GM12878 (cell line): ENCODE data around the gene ZNF726. TPM values are rescaled to one million over a fixed set of nuclear protein-coding genes. Genes with fewer than 3 reads are reported as not detected.
"Not testable (repeated sequence)": the region's sequence is repeated elsewhere in the genome, so short reads cannot be mapped to it uniquely, and the experiment has no call there.

Source experiments
- ATAC-seq: fragments of 200-7000 bp; cut with Tn5 transposase; 3 replicates; pipeline ENCODE4 v1.9.1; 2020; ENCODE audit warnings: mild to moderate bottlenecking, moderate library complexity
- BruUV-seq: library from RNA; stranded (reverse); fragments of 400-500 nt; replicated peaks from 2 replicates; lab custom pipeline; 2021; lab: Mats Ljungman, UMichigan
- CTCF ChIA-PET: fragments of 300-600 bp; sonication (Branson Sonifier 250); formaldehyde crosslinking; extraction: SDS; loops from one replicate; lab custom pipeline; 2021; ENCODE audit warnings: inconsistent platforms; lab: Yijun Ruan, JAX
- POLR2A ChIA-PET: fragments of 350-600 bp; formaldehyde crosslinking; extraction: SDS; loops from one replicate; lab custom pipeline; 2021; ENCODE audit warnings: inconsistent platforms; lab: Charles Lee
- RAD21 ChIA-PET: fragments of 300-600 bp; sonication (Branson Sonifier 250); formaldehyde crosslinking; loops from one replicate; lab custom pipeline; 2023; ENCODE audit warnings: antibody characterized with exemption; ENCODE audit not compliant: unreplicated experiment; lab: Charles Lee
- SMC1A ChIA-PET: fragments of 300-600 bp; sonication (Branson Sonifier 250); formaldehyde crosslinking; loops from one replicate; lab custom pipeline; 2023; ENCODE audit not compliant: unreplicated experiment, uncharacterized antibody; lab: Charles Lee
- DNase-seq: peaks from one replicate; pipeline ENCODE4 v3.0.0-alpha.2; 2011; ENCODE audit warnings: low read depth, low spot score
- FAIRE-seq: peaks from 3 replicates; lab custom pipeline; 2011; peaks lifted over from hg19 to GRCh38; lab: Jason Lieb, UNC
- H2AFZ ChIP-seq: 2 replicates; pipeline ENCODE4 v1.6.0; 2011; ENCODE audit warnings: low read depth, low read length, control low read depth; ENCODE audit not compliant: control insufficient read depth
- H3K27ac ChIP-seq: 2 replicates; pipeline ENCODE4 v1.5.1; 2011; ENCODE audit warnings: control low read depth; ENCODE audit not compliant: control insufficient read depth, insufficient read depth
- H3K27me3 ChIP-seq, 2 experiments: replicated peaks in 1 of 2; 2 replicates each; pipeline versions ENCODE4 v1.6.0 to v1.6.1; 2011; ENCODE audit warnings: low read length in 1 of 2; ENCODE audit not compliant: control insufficient read depth in 2 of 2, insufficient read depth in 2 of 2
- H3K36me3 ChIP-seq, 2 experiments: 2 replicates each; pipeline ENCODE4 v1.5.1; 2011; ENCODE audit warnings: low read length in 1 of 2; ENCODE audit not compliant: control insufficient read depth in 2 of 2, insufficient read depth in 2 of 2
- H3K4me1 ChIP-seq: 2 replicates; pipeline ENCODE4 v1.6.1; 2011; ENCODE audit warnings: mild to moderate bottlenecking, low read length, moderate library complexity, mixed read lengths; ENCODE audit not compliant: control insufficient read depth, insufficient read depth
- H3K4me2 ChIP-seq: 2 replicates; pipeline ENCODE4 v1.6.0; 2011; ENCODE audit warnings: control low read depth; ENCODE audit not compliant: control insufficient read depth, insufficient read depth
- H3K4me3 ChIP-seq: fragments of 200-600 bp; sonication (generic); 2 replicates; pipeline ENCODE4 v1.5.1; 2016
- H3K79me2 ChIP-seq: 2 replicates; pipeline ENCODE4 v1.6.0; 2011; ENCODE audit warnings: low read length; ENCODE audit not compliant: control insufficient read depth, insufficient read depth
- H3K9ac ChIP-seq: 2 replicates; pipeline ENCODE4 v1.8.0; 2011; ENCODE audit warnings: low read length, control low read depth, mixed read lengths; ENCODE audit not compliant: control insufficient read depth, insufficient read depth
- H3K9me3 ChIP-seq: replicated peaks from 3 replicates; pipeline ENCODE4 v1.5.1; 2011; ENCODE audit warnings: mild to moderate bottlenecking, low read length; ENCODE audit not compliant: control insufficient read depth, insufficient read depth
- H4K20me1 ChIP-seq: 2 replicates; pipeline ENCODE4 v1.6.0; 2011; ENCODE audit not compliant: control insufficient read depth, insufficient read depth
- LARP7 ChIP-seq: fragments of 450-650 bp; IDR thresholded peaks from 2 replicates; pipeline ENCODE4 v1.6.1; 2017; ENCODE audit warnings: mild to moderate bottlenecking
- MLLT1 ChIP-seq: fragments of 450-650 bp; IDR thresholded peaks from 2 replicates; pipeline ENCODE4 v1.6.1; 2016; ENCODE audit warnings: mild to moderate bottlenecking
- NKRF ChIP-seq: fragments of 450-650 bp; conservative IDR thresholded peaks from 2 replicates; pipeline ENCODE4 v1.6.1; 2017; ENCODE audit warnings: mild to moderate bottlenecking, moderate library complexity
- PML ChIP-seq: IDR thresholded peaks from 2 replicates; pipeline ENCODE4 v1.6.1; 2012; ENCODE audit warnings: low read length, inconsistent platforms
- YY1 ChIP-seq: IDR thresholded peaks from 2 replicates; pipeline ENCODE4 v1.6.1; 2011; ENCODE audit warnings: low read depth, mild to moderate bottlenecking, low read length
- ZBTB33 ChIP-seq: fragments of 450-650 bp; IDR thresholded peaks from 2 replicates; pipeline ENCODE4 v1.6.1; 2017; ENCODE audit warnings: mild to moderate bottlenecking
- ZNF384 ChIP-seq: IDR thresholded peaks from 2 replicates; pipeline ENCODE4 v1.6.1; 2012; ENCODE audit warnings: low read depth, mild to moderate bottlenecking, low read length, improper control_type of control experiment, borderline replicate concordance
- WGBS: methylation state at CpG from one replicate; pipeline ENCODE4 v1.1.6; 2016; ENCODE audit warnings: low lambda C conversion rate; ENCODE audit not compliant: insufficient replicate concordance, insufficient coverage; ENCODE audit errors: missing lambda C conversion rate; 5-methylcytosine and 5-hydroxymethylcytosine counted together
- in situ Hi-C: fragments of 300-500 bp; cut with MboI; formaldehyde crosslinking; loops from 9 replicates; pipeline ENCODE4 v1.14.3; 2018; ENCODE audit warnings: mixed read lengths
- intact Hi-C: fragments of 100-400 bp; cut with micrococcal nuclease; formaldehyde crosslinking; loops from one replicate; pipeline ENCODE4 v1.14.2; 2022; ENCODE audit not compliant: unreplicated experiment
- polyA plus RNA-seq, 11 experiments: library from polyadenylated mRNA; depleted of rRNA in 4 of 11; unstranded in 6 of 11; stranded (reverse) in 5 of 11; fragments of >200 nt; fragmentation: Nextera tagmentation in 4 of 11; fragmentation: Illumina TruSeq in 1 of 11; extraction: Ambion mirVana in 4 of 11; extraction: Trizol in 1 of 11; gene quantifications; 1 replicate in 1 of 11; 2 replicates in 10 of 11; pipeline versions ENCODE4 v1.2.1 to v1.2.3, GENCODE V29; 2011 to 2016; ENCODE audit warnings: inconsistent platforms in 2 of 11, missing spikeins in 2 of 11, low read depth in 1 of 11
- total RNA-seq, 4 experiments: library from RNA; depleted of rRNA in 3 of 4; stranded (reverse); fragments of >200 nt in 3 of 4; fragmentation: Illumina TruSeq in 1 of 4; extraction: Trizol in 1 of 4; gene quantifications; 2 replicates each; pipeline versions ENCODE4 v1.2.1 to v1.2.3, GENCODE V29; 2013 to 2021

ZNF726 gene
- total and polyA plus RNA-seq, 10 of the 15 experiments (the other 5 are each of a cell fraction or from before 2014, with no cell fraction given): 0.69 to 2.3 (median 1.5) TPM

- TF ChIP-seq MLLT1: no peak
- TF ChIP-seq PML: no peak
- TF ChIP-seq YY1: no peak
- TF ChIP-seq ZNF384: no peak
- no peak for TF ChIP-seq NKRF
- no peak for TF ChIP-seq ZBTB33
- no peak for TF ChIP-seq LARP7
Measured at GRCh38 chr19:23974941-23975340, 60.3 kb downstream of the ZNF726 start (continued).

GRCh38 chr19:23976631-23977030 is 61.9 kb downstream of the ZNF726 start:
- BruUV-seq, H4K20me1 ChIP-seq, H3K4me2 ChIP-seq, H3K27me3 ChIP-seq, intact Hi-C loops, H3K4me3 ChIP-seq, H3K9me3 ChIP-seq, H2AFZ ChIP-seq, H3K4me1 ChIP-seq, ATAC-seq, H3K36me3 ChIP-seq, SMC1A ChIA-PET, CTCF ChIA-PET, FAIRE-seq, in situ Hi-C loops, RAD21 ChIA-PET, POLR2A ChIA-PET, DNase-seq, H3K27ac ChIP-seq, H3K9ac ChIP-seq, H3K79me2 ChIP-seq: not testable (repeated sequence)
- WGBS: 65% methylated on average over 3 of the region's 3 CpGs

GRCh38 chr19:23977256-23977655 is 62.6 kb downstream of the ZNF726 start:
- CTCF ChIA-PET, in situ Hi-C loops, H3K4me1 ChIP-seq, H3K9me3 ChIP-seq, H3K4me3 ChIP-seq, RAD21 ChIA-PET, H3K27ac ChIP-seq, intact Hi-C loops, H3K9ac ChIP-seq, H3K79me2 ChIP-seq, SMC1A ChIA-PET, POLR2A ChIA-PET, BruUV-seq, H3K36me3 ChIP-seq, H2AFZ ChIP-seq, ATAC-seq, DNase-seq, H3K27me3 ChIP-seq, FAIRE-seq, H3K4me2 ChIP-seq, H4K20me1 ChIP-seq: not testable (repeated sequence)
- WGBS: 10% methylated on average over 3 of the region's 3 CpGs
